GM21526 (cell line): ENCODE results near the gene PLAC8.
"Not testable (repeated sequence)": the region's sequence is repeated elsewhere in the genome, so short reads cannot be mapped to it uniquely, and the experiment has no call there.

Source experiments
- ATAC-seq: cut with Tn5 transposase; IDR thresholded peaks from one replicate; pipeline ENCODE4 v1.9.1; 2021; ENCODE audit warnings: moderate library complexity; ENCODE audit not compliant: unreplicated experiment, low FRiP score

PLAC8 gene

DNA sequence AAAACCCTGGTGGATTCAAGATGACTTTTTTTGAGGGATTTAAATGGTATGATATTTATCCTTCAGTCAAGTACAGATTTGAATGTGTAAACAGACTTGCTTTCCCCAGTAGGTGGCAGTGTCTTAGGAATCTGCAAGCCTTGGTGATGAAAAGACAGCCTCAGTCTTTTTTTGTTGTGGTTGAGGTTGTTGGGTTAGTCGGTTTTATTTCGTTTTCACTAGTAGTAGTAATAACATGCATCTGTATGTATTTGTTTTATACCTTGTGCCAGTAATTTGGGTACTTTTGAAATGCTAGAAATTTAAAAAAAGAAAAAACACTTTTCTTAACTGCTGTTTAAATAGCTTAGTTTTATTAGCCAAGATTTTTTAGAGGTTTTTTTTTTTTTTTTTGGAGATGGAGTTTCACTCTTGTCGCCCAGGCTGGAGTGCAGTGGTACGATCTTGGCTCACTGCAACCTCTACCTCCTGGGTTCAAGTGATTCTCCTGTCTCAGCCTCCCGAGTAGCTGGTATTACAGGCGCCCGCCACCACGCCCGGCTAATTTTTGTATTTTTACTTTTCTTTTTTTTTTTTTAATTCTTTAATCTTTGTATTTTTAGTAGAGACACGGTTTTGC, 40.3 kb downstream of the PLAC8 start:
- peak; percentile 80 for ATAC-seq

- ATAC-seq: no peak
Observed at GRCh38 chr4:83071116-83071515, 43.4 kb downstream of the PLAC8 start.

DNA sequence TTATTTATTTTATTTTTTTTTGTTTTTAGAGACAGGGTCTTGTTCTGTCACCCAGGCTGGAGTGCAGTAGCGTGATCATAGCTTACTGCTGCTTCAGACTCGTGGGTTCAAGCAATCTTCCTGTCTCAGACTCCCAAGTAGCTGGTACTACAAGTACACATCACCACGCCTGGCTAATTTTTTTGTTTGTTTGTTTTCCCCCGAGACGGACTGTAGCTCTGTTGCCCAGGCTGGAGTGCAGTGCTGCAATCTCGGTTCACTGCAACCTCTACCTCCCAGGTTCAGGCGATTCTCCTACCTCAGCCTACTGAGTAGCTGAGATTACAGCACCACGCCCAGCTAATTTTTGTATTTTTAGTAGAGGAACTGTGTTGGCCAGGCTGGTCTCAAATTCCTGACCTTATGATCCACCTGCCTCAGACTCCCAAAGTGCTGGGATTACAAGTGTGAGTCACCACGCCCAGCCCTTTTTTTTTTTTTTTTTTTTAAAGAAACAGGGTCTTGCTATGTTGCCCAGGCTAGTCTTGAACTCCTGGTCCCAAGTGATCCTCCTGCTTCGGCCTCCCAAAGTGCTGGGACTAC, 47.4 kb downstream of the PLAC8 start:
- ATAC-seq: no peak

GRCh38 chr4:83065266-83065665, 49.3 kb downstream of the PLAC8 start:
- ATAC-seq: no peak

- no peak for ATAC-seq
Observed at GRCh38 chr4:83062739-83063138, 51.8 kb downstream of the PLAC8 start.

DNA sequence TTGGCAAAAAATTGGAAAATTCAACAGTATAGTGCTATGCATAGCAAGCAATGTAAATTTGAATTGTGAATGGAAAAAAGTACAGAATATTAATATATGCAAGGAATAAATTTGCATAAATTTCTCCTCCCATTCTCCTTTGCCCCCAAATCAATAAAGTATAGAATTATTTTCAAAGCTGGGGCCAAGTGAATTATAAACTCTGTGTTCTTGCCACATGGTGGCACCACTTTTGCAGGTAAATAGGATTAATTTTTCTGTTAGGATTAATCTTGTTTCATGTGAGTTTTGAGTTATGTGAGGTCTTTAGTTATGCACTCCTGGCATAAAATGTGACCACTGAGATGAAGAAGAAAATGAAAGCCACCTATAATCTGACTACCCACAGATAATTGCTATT, 59.6 kb downstream of the PLAC8 start:
- ATAC-seq: no peak

- not testable (repeated sequence) for ATAC-seq
Observed at GRCh38 chr4:83048781-83049180, 65.7 kb downstream of the PLAC8 start.

GRCh38 chr4:83046693-83047473, 67.6 kb downstream of the PLAC8 start:
- ATAC-seq: no peak

GRCh38 chr4:83043801-83044407, 70.6 kb downstream of the PLAC8 start:
- ATAC-seq: no peak

- not testable (repeated sequence) for ATAC-seq
Observed at GRCh38 chr4:83043157-83043556, 71.4 kb downstream of the PLAC8 start.

- no peak for ATAC-seq
Observed at GRCh38 chr4:83040269-83040668, 74.3 kb downstream of the PLAC8 start.
